ENCODE results near the gene DCHS2. TPM values are rescaled to one million over a fixed set of nuclear protein-coding genes. Genes with fewer than 3 reads are reported as not detected.

Gene DCHS2
- total and polyA plus RNA-seq, 2 experiments from 2014 or later = 0.12 to 1.7 TPM

GRCh38 chr4:154439224-154439623 lies 52.4 kb downstream of the DCHS2 start:
- Histone ChIP-seq H4K20me1 (ENCODE audit: insufficient read depth, poor library complexity, severe bottlenecking) (no peaks in the 10 kb centered on the region), H3K4me3 (no peak overlapping the region), H3K9me2 (replicated peaks; ENCODE audit: insufficient read depth) (no peaks in the 10 kb centered on the region), H3K9me3 (ENCODE audit: low read depth) (no peaks in the 10 kb centered on the region), H3K79me2 (no peaks in the 10 kb centered on the region), H3K36me3 (replicated peaks; ENCODE audit: insufficient read depth, low read depth) (no peaks in the 10 kb centered on the region), H3K27ac (no peak overlapping the region), H3K4me1 (ENCODE audit: insufficient read depth) (no peaks in the 10 kb centered on the region), H2AFZ (no peak overlapping the region), H3K27me3 (no peaks in the 10 kb centered on the region), H3K4me2 (no peak overlapping the region)
- TF ChIP-seq CTCF (IDR thresholded peaks at IDR 0.05; ENCODE audit: poor library complexity) (no peak), EZH2phosphoT487 (IDR thresholded peaks at IDR 0.05; ENCODE audit: low read depth, severe bottlenecking, unreplicated experiment) (no peak), EZH2 (IDR thresholded peaks at IDR 0.05; ENCODE audit: borderline replicate concordance) (no peak)
- no peak for DNase-seq (ENCODE audit: low spot score)
- WGBS (ENCODE audit: low lambda C conversion rate, missing lambda C conversion rate) = 37% methylated on average over 1 of the region's 1 CpG

GRCh38 chr4:154435895-154436294 lies 55.7 kb downstream of the DCHS2 start:
- Histone ChIP-seq H3K36me3 (replicated peaks; ENCODE audit: insufficient read depth, low read depth) (no peaks in the 10 kb centered on the region), H3K27ac (no peak overlapping the region), H3K79me2 (no peaks in the 10 kb centered on the region), H2AFZ (no peak overlapping the region), H3K4me3 (no peak overlapping the region), H3K9me3 (ENCODE audit: low read depth) (no peaks in the 10 kb centered on the region), H3K4me1 (ENCODE audit: insufficient read depth) (no peaks in the 10 kb centered on the region), H4K20me1 (ENCODE audit: insufficient read depth, poor library complexity, severe bottlenecking) (no peaks in the 10 kb centered on the region), H3K4me2 (no peak overlapping the region), H3K9me2 (replicated peaks; ENCODE audit: insufficient read depth) (no peaks in the 10 kb centered on the region), H3K27me3 (no peaks in the 10 kb centered on the region)
- TF ChIP-seq EZH2 (IDR thresholded peaks at IDR 0.05; ENCODE audit: borderline replicate concordance) = no peak
- TF ChIP-seq CTCF (IDR thresholded peaks at IDR 0.05; ENCODE audit: poor library complexity) = no peak
- no peak for TF ChIP-seq EZH2phosphoT487 (IDR thresholded peaks at IDR 0.05; ENCODE audit: low read depth, severe bottlenecking, unreplicated experiment)
- DNase-seq (ENCODE audit: low spot score) = no peak
- WGBS (ENCODE audit: low lambda C conversion rate, missing lambda C conversion rate) = 68% methylated on average over 1 of the region's 1 CpG

- WGBS (ENCODE audit: low lambda C conversion rate, missing lambda C conversion rate) = 87% methylated on average over 6 of the region's 6 CpGs
- no peaks in the 10 kb centered on the region for H3K27me3 ChIP-seq
- H3K9me2 ChIP-seq (replicated peaks; ENCODE audit: insufficient read depth) = no peaks in the 10 kb centered on the region
- no peak overlapping the region for H3K27ac ChIP-seq
- no peaks in the 10 kb centered on the region for H3K9me3 ChIP-seq (ENCODE audit: low read depth)
- no peak for TF ChIP-seq EZH2phosphoT487 (IDR thresholded peaks at IDR 0.05; ENCODE audit: low read depth, severe bottlenecking, unreplicated experiment)
- no peak for TF ChIP-seq EZH2 (IDR thresholded peaks at IDR 0.05; ENCODE audit: borderline replicate concordance)
- no peak for TF ChIP-seq CTCF (IDR thresholded peaks at IDR 0.05; ENCODE audit: poor library complexity)
- H3K79me2 ChIP-seq = no peaks in the 10 kb centered on the region
- H3K4me2 ChIP-seq = no peak overlapping the region
- DNase-seq (ENCODE audit: low spot score) = no peak
- H3K36me3 ChIP-seq (replicated peaks; ENCODE audit: insufficient read depth, low read depth) = no peaks in the 10 kb centered on the region
- no peak overlapping the region for H2AFZ ChIP-seq
- H4K20me1 ChIP-seq (ENCODE audit: insufficient read depth, poor library complexity, severe bottlenecking) = no peaks in the 10 kb centered on the region
- H3K4me3 ChIP-seq = no peak overlapping the region
- H3K4me1 ChIP-seq (ENCODE audit: insufficient read depth) = no peaks in the 10 kb centered on the region
Observed at GRCh38 chr4:154433543-154433942, 58.1 kb downstream of the DCHS2 start.

- Histone ChIP-seq H3K9me3 (ENCODE audit: low read depth) (no peaks in the 10 kb centered on the region), H3K4me1 (ENCODE audit: insufficient read depth) (no peaks in the 10 kb centered on the region), H4K20me1 (ENCODE audit: insufficient read depth, poor library complexity, severe bottlenecking) (no peaks in the 10 kb centered on the region), H3K79me2 (no peaks in the 10 kb centered on the region), H3K27ac (no peak overlapping the region), H2AFZ (no peak overlapping the region), H3K4me3 (no peak overlapping the region), H3K36me3 (replicated peaks; ENCODE audit: insufficient read depth, low read depth) (no peaks in the 10 kb centered on the region), H3K9me2 (replicated peaks; ENCODE audit: insufficient read depth) (no peaks in the 10 kb centered on the region), H3K4me2 (no peak overlapping the region), H3K27me3 (peaks cover 19% of the 10 kb centered on the region)
- no peak for DNase-seq (ENCODE audit: low spot score)
- WGBS (ENCODE audit: low lambda C conversion rate, missing lambda C conversion rate) = 95% methylated on average over 5 of the region's 5 CpGs
- TF ChIP-seq EZH2phosphoT487 (IDR thresholded peaks at IDR 0.05; ENCODE audit: low read depth, severe bottlenecking, unreplicated experiment) (no peak), EZH2 (IDR thresholded peaks at IDR 0.05; ENCODE audit: borderline replicate concordance) (no peak), CTCF (IDR thresholded peaks at IDR 0.05; ENCODE audit: poor library complexity) (no peak)
Observed at GRCh38 chr4:154429176-154429575, 62.4 kb downstream of the DCHS2 start.
